WERI-Rb-1 (cell line): ENCODE data around the gene TMEM243.

ENCODE experiments used
- DNase-seq: peaks from one replicate; pipeline ENCODE4 v3.0.0-alpha.2; 2020
- H3K27ac ChIP-seq: fragments of 250-450 bp; sonication (Bioruptor Pico); 2 replicates; pipeline ENCODE4 v1.5.1; 2020; ENCODE audit warnings: mild to moderate bottlenecking, moderate library complexity
- H3K27me3 ChIP-seq: fragments of 250-450 bp; sonication (Bioruptor Pico); 2 replicates; pipeline ENCODE4 v1.5.1; 2021; ENCODE audit warnings: mild to moderate bottlenecking, low read depth, moderate library complexity; ENCODE audit not compliant: insufficient read depth, severe bottlenecking
- H3K36me3 ChIP-seq: fragments of 250-450 bp; sonication (Bioruptor Pico); 2 replicates; pipeline ENCODE4 v1.5.1; 2020; ENCODE audit warnings: mild to moderate bottlenecking, moderate library complexity
- H3K4me3 ChIP-seq: 2 replicates; pipeline ENCODE4 v1.5.1; 2011; ENCODE audit warnings: low read depth, mild to moderate bottlenecking, control low read depth, low read length
- H3K9me3 ChIP-seq: fragments of 250-450 bp; sonication (Bioruptor Pico); 2 replicates; pipeline ENCODE4 v1.5.1; 2021; ENCODE audit warnings: mild to moderate bottlenecking, moderate library complexity; ENCODE audit not compliant: severe bottlenecking
- CTCF ChIP-seq: IDR thresholded peaks from 2 replicates; pipeline ENCODE4 v1.5.1; 2011; ENCODE audit warnings: low read depth, mild to moderate bottlenecking, control low read depth, inconsistent platforms, low read length

Gene TMEM243

GRCh38 chr7:87152897-87153641, 66.5 kb downstream of the TMEM243 start:
- Histone ChIP-seq H3K27ac (peak overlapping the region; percentile 100), H3K36me3 (peaks cover 12% of the 10 kb centered on the region; the same call in 1 of the 2 replicates), H3K9me3 (no peaks in the 10 kb centered on the region), H3K27me3 (no peaks in the 10 kb centered on the region), H3K4me3 (peak overlapping the region; percentile 98)
- peak; percentile 19 for DNase-seq
- no peak for TF ChIP-seq CTCF

DNA sequence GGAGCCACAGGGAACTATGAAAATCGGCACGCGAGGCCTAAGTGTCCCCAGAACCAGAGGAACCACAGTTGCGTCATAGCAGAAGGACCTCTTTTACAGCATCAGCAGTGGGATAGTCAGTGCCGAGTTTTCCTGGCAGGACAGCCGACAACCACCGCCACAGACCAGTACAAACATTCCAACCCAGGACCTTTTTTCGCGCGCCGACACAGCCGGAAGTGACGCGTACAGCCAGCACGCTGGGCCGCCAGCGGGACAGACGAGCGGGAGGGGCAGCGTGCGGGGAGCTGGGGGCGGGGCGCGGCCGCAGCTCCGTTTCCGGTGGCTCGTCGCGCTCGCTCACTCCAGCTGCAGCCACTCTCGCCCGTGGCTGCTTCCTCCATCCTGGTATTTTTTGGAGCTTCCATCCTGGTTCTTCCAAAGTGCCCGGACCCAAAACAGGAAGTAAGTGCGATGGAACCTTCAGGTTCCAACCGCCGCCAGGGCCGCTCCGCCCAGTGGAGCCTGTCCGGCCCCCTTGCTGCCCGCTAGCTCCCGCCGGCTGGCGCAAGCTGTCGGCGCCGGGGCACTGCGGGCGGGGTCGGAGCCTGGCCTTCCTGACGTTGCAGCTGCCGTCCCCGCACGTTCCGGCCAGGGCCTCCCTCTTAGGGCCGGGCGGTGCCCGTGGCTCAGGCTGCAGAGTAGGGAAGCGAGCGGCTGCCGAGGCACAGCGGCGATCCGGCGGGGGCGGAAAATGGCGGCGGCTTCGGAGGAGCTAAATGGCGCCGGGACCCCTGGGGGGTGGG, 67.2 kb downstream of the TMEM243 start, which contains the start of gene DMTF1:
Gene DMTF1 (plus strand): TSS at position 342 of the 785 bp plus-strand sequence. CDS start 12,489 bp downstream, outside the sequence.
- DNase-seq = peak; percentile 93
- peak within 1 kb of the TSS; percentile 100 for H3K27ac ChIP-seq
- H3K27me3 ChIP-seq = no peaks in the 10 kb centered on the region
- no peaks in the 10 kb centered on the region for H3K9me3 ChIP-seq
- H3K36me3 ChIP-seq = peaks cover 12% of the 10 kb centered on the region; the same call in 1 of the 2 replicates
- peak within 1 kb of the TSS; percentile 98 for H3K4me3 ChIP-seq
- TF ChIP-seq CTCF = no peak

GRCh38 chr7:87151729-87152111, 67.8 kb downstream of the TMEM243 start:
- peak overlapping the region; percentile 98 for H3K4me3 ChIP-seq
- H3K36me3 ChIP-seq = peaks cover 9% of the 10 kb centered on the region; the same call in 1 of the 2 replicates
- H3K27ac ChIP-seq = peak overlapping the region; percentile 100
- TF ChIP-seq CTCF = no peak
- H3K27me3 ChIP-seq = no peaks in the 10 kb centered on the region
- no peaks in the 10 kb centered on the region for H3K9me3 ChIP-seq
- DNase-seq = no peak

DNA sequence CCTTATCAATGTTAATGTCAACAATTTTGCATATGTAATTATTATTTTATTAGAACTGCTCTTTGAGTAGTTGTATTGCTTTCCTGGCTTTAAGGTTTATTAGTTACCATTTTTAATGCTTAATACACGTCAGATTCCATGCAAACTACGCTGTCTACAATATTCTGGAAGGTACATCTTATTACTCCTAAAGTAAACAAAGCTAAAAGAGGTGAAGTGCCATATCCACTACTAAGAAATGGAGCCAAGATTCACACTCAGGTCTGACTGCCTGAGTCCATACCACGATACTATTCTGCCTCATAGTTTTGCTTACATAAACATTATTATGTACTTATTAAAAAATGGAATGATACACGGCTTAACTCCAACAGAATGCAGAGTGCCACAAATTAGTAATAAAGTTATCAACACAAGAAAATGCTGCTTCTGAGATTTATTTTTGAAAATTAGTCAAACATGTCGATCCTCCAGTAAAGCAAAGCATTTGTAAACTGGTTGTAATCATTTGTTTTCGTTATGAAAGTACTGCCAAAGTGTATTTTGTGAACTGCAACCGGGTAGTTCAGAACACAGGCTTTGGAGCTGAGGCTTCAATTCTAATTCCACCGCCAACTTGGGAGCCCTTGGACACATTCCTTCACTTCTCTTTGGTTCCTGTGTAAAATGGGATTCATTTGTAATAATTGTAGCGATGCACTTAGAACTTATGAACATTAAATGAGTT, 68.4 kb downstream of the TMEM243 start:
- TF ChIP-seq CTCF = no peak
- Histone ChIP-seq H3K27ac (peak overlapping the region; percentile 100), H3K9me3 (no peaks in the 10 kb centered on the region), H3K27me3 (no peaks in the 10 kb centered on the region), H3K4me3 (peak overlapping the region; percentile 98), H3K36me3 (peaks cover 9% of the 10 kb centered on the region; the same call in 1 of the 2 replicates)
- no peak for DNase-seq

DNA sequence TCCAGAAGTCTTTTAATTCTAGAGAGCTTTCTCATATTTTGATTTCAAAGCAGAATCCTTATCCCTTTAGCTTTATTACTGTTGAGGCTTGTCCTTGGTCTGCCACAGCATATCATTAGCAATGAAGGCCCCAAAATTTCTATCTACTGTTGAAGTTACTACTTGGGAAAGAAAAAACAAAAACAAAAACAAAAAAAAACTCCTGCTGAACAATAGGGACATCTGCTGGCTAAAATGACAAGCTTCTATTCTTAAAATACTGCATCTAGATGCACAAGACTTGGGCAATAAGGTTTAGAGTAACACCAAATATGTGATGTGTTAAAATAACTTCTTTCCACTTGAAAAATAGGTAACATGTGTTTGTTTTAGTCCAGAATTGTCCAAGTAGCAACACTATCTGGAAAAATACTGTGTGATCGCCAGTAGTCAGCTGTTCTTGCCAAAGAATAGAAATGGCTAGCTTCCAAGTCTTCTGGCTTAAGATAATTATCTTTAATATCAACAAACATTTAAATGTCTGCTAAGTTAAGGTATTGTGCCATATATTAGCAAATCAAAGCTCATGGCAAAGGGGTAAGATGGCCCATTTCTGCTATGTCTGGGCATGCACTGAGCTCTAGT, 71.1 kb downstream of the TMEM243 start:
- Histone ChIP-seq H3K27me3 (no peaks in the 10 kb centered on the region), H3K4me3 (no peak overlapping the region), H3K36me3 (peaks cover 4% of the 10 kb centered on the region; the same call in 1 of the 2 replicates), H3K27ac (no peak overlapping the region), H3K9me3 (no peaks in the 10 kb centered on the region)
- no peak for TF ChIP-seq CTCF
- DNase-seq = no peak
